ENCODE data around the gene CRKL.
"Not testable (repeated sequence)": the region's sequence is repeated elsewhere in the genome, so short reads cannot be mapped to it uniquely, and the experiment has no call there.

The CRKL gene

GRCh38 chr22:20935049-20935448, 17.8 kb downstream of the CRKL start:
- not testable (repeated sequence) for DNase-seq

GRCh38 chr22:20935780-20936539, 18.8 kb downstream of the CRKL start:
- not testable (repeated sequence) for DNase-seq

GRCh38 chr22:20937031-20937793, 20.0 kb downstream of the CRKL start:
- DNase-seq, result no peak

- no peak for DNase-seq
Observed at GRCh38 chr22:20937794-20938671, 20.8 kb downstream of the CRKL start.

- DNase-seq, result not testable (repeated sequence)
Observed at GRCh38 chr22:20939457-20940185, 22.4 kb downstream of the CRKL start.

GRCh38 chr22:20940186-20940651, 23.0 kb downstream of the CRKL start:
- no peak for DNase-seq

GRCh38 chr22:20940904-20941385, 23.7 kb downstream of the CRKL start:
- DNase-seq, result no peak

GRCh38 chr22:20942203-20942902, 25.1 kb downstream of the CRKL start:
- not testable (repeated sequence) for DNase-seq

- DNase-seq, result no peak
Observed at GRCh38 chr22:20943104-20943933, 26.1 kb downstream of the CRKL start.

- no peak for DNase-seq
Observed at GRCh38 chr22:20944042-20944441, 26.8 kb downstream of the CRKL start.

- DNase-seq, result no peak
Observed at GRCh38 chr22:20945578-20945934, 28.3 kb downstream of the CRKL start.

- DNase-seq, result no peak
Observed at GRCh38 chr22:20946080-20946986, 29.1 kb downstream of the CRKL start.

- DNase-seq, result no peak
Observed at GRCh38 chr22:20946991-20947390, 29.8 kb downstream of the CRKL start.

GRCh38 chr22:20948450-20948849, 31.2 kb downstream of the CRKL start:
- no peak for DNase-seq

GRCh38 chr22:20948989-20949388, 31.8 kb downstream of the CRKL start:
- DNase-seq, result no peak

GRCh38 chr22:20949698-20950183, 32.5 kb downstream of the CRKL start:
- DNase-seq, result no peak

GRCh38 chr22:20951151-20951931, 34.1 kb downstream of the CRKL start:
- no peak for DNase-seq

- no peak for DNase-seq
Observed at GRCh38 chr22:20951932-20952380, 34.7 kb downstream of the CRKL start.

All from CD4-positive, alpha-beta T cell treated with Interferon alpha-2 for 1 hour (primary cell).